Retina (tissue), 1 donor: Measurements from ENCODE around the gene ATAD3C.
"Not testable (repeated sequence)": the region's sequence is repeated elsewhere in the genome, so short reads cannot be mapped to it uniquely, and the experiment has no call there.

ENCODE experiments used
- DNase-seq: peaks from one replicate; pipeline ENCODE4 v3.0.0-alpha.2; 2016

Gene ATAD3C

GRCh38 chr1:1449099-1449739 lies at the start of gene ATAD3C:
Gene ATAD3C (plus strand): TSS chr1:1449689. CDS start chr1:1450684, 995 bp downstream.
- no peak for DNase-seq

GRCh38 chr1:1399872-1400575 lies 49.5 kb upstream of the ATAD3C start:
- DNase-seq: no peak

GRCh38 chr1:1400576-1401456 lies 48.7 kb upstream of the ATAD3C start:
- DNase-seq: no peak

- no peak for DNase-seq
These were observed 48.0 kb upstream of the ATAD3C start for GRCh38 chr1:1401457-1402010.

GRCh38 chr1:1402072-1402900 lies 47.2 kb upstream of the ATAD3C start:
- no peak for DNase-seq

GRCh38 chr1:1402901-1403392 lies 46.5 kb upstream of the ATAD3C start:
- DNase-seq: not testable (repeated sequence)

GRCh38 chr1:1403653-1404052 lies 45.8 kb upstream of the ATAD3C start:
- DNase-seq: no peak

- no peak for DNase-seq
These were observed 43.2 kb upstream of the ATAD3C start for GRCh38 chr1:1406101-1406820.

GRCh38 chr1:1406821-1407635 lies 42.5 kb upstream of the ATAD3C start, which contains the start of gene MRPL20:
Gene MRPL20 (minus strand): TSS chr1:1407293. CDS start chr1:1407217, 76 bp downstream.
- DNase-seq: peak; percentile 97

GRCh38 chr1:1407636-1408318 lies 41.7 kb upstream of the ATAD3C start:
- peak; percentile 52 for DNase-seq

- not testable (repeated sequence) for DNase-seq
These were observed 39.3 kb upstream of the ATAD3C start for GRCh38 chr1:1410238-1410637.

GRCh38 chr1:1411626-1412025 lies 37.9 kb upstream of the ATAD3C start:
- no peak for DNase-seq

- not testable (repeated sequence) for DNase-seq
These were observed 37.1 kb upstream of the ATAD3C start for GRCh38 chr1:1412311-1412902.

- DNase-seq: no peak
These were observed 33.7 kb upstream of the ATAD3C start for GRCh38 chr1:1415751-1416150.

- not testable (repeated sequence) for DNase-seq
These were observed 32.1 kb upstream of the ATAD3C start for GRCh38 chr1:1417396-1417795.

GRCh38 chr1:1417825-1418463 lies 31.5 kb upstream of the ATAD3C start:
- DNase-seq: peak; percentile 45

- DNase-seq: peak; percentile 55
These were observed 30.8 kb upstream of the ATAD3C start for GRCh38 chr1:1418464-1419362.

GRCh38 chr1:1419363-1419812 lies 30.1 kb upstream of the ATAD3C start:
- no peak for DNase-seq
